Type B pancreatic cell (in vitro differentiated cells): ENCODE data around the gene CTBP2. TPM values are rescaled to one million over a fixed set of nuclear protein-coding genes. Genes with fewer than 3 reads are reported as not detected.
"Not testable (repeated sequence)": the region's sequence is repeated elsewhere in the genome, so short reads cannot be mapped to it uniquely, and the experiment has no call there.

Experiments
- DNase-seq: peaks from one replicate; pipeline ENCODE4 v3.0.0; 2021; ENCODE audit warnings: mixed read lengths; ENCODE audit not compliant: unreplicated experiment; ENCODE audit errors: extremely low spot score
- H3K27ac Mint-ChIP-seq: 2 replicates; pipeline ENCODE4 v1.8.0; 2021; ENCODE audit warnings: mild to moderate bottlenecking, mixed read lengths
- H3K27me3 Mint-ChIP-seq: 2 replicates; pipeline ENCODE4 v1.8.0; 2021; ENCODE audit warnings: mixed read lengths
- H3K36me3 Mint-ChIP-seq: 2 replicates; pipeline ENCODE4 v1.8.0; 2021; ENCODE audit warnings: mixed read lengths
- H3K4me1 Mint-ChIP-seq: one replicate; pipeline ENCODE4 v1.8.0; 2021; ENCODE audit warnings: mixed read lengths; ENCODE audit not compliant: unreplicated experiment
- H3K4me3 Mint-ChIP-seq: 2 replicates; pipeline ENCODE4 v1.8.0; 2021; ENCODE audit warnings: mild to moderate bottlenecking, mixed read lengths
- H3K9me3 Mint-ChIP-seq: 2 replicates; pipeline ENCODE4 v1.8.0; 2021; ENCODE audit warnings: mixed read lengths
- total RNA-seq: library from RNA; stranded (reverse); gene quantifications from 2 replicates; pipeline ENCODE4 v1.2.1, GENCODE V29; 2021; ENCODE audit warnings: low replicate concordance
- TF ChIP-seq, protein P1 (sequence below): fragments of 200-600 bp; sonication (generic); conservative IDR thresholded peaks from 2 replicates; pipeline ENCODE4 v1.5.0; 2021; ENCODE audit warnings: antibody characterized with exemption, mild to moderate bottlenecking

The CTBP2 gene
- total RNA-seq, 1 donor from 2014 or later: 113 TPM

DNA sequence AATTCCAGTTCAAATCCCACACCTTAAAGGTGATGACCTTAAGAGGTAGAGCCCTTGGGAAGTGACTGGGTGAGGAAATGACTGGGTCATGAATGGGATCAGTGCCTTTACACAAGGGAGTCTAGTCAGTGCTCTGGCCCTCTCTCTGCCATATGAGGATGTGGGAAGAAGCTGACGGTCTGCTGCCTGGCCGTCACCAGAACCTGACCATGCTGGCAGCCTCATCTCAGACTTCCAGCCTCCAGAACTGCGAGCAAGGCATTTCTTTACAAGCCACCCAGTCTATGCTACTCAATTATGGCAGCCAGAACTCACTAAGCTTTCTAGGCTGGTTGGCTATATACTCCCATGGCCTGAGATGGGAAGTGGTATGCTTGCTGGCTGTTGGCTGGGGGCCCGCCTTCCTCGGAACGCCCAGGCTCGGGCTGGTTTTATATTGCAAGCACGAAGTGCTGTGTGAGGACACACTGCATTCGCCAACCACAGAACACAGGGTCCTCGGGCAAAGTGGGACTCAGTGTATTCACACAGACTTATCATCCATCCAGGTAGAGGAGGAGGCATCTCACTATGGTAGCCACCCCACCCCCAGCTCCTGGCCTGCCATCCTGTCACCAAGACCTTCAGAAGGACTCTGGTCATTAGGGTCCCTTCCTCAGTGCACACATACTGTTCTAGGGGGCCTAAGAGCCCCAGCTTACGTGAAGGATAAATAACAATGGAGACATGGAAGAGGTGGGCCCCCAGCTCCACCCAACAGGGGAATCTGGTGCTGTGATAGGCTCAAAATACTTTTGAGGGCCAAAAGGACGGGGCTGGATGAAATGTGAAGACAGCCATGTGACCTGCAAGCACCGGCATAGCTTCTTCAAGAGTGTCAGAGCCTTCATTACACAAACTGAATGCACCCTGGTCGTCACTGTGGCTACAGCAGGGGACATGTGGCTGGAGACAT lies 169.4 kb downstream of the CTBP2 start:
- Mint-ChIP-seq H3K4me3 (no peak overlapping the region), H3K27me3 (no peaks in the 10 kb centered on the region), H3K36me3 (peaks cover 49% of the 10 kb centered on the region), H3K4me1 (no peaks in the 10 kb centered on the region), H3K9me3 (no peaks in the 10 kb centered on the region), H3K27ac (peak overlapping the region; percentile 55)
- TF ChIP-seq, protein P1, sequence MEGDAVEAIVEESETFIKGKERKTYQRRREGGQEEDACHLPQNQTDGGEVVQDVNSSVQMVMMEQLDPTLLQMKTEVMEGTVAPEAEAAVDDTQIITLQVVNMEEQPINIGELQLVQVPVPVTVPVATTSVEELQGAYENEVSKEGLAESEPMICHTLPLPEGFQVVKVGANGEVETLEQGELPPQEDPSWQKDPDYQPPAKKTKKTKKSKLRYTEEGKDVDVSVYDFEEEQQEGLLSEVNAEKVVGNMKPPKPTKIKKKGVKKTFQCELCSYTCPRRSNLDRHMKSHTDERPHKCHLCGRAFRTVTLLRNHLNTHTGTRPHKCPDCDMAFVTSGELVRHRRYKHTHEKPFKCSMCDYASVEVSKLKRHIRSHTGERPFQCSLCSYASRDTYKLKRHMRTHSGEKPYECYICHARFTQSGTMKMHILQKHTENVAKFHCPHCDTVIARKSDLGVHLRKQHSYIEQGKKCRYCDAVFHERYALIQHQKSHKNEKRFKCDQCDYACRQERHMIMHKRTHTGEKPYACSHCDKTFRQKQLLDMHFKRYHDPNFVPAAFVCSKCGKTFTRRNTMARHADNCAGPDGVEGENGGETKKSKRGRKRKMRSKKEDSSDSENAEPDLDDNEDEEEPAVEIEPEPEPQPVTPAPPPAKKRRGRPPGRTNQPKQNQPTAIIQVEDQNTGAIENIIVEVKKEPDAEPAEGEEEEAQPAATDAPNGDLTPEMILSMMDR: no peak
- peak; percentile 50 for DNase-seq

DNA sequence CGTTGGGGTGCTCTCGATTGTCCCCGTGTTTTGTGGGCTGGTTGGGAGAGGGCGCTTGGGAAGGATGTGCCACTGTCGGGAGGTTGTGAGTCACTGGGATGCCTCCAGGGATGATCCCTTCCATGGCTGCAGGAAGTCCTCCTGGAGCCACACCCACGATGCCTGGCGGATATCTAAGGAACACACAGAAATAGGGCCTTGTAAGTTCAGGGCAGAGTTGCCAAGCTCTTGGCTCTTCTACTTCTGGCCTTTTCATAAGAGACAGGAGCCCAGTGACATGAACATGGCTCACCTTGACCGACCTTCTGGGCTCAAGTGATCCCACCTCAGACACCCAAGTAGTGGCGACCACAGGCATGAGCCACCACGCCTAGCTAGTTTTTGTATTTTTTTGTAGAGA lies 170.8 kb downstream of the CTBP2 start:
- H3K27ac Mint-ChIP-seq: peak overlapping the region; percentile 41
- TF ChIP-seq, protein P1: no peak
- no peaks in the 10 kb centered on the region for H3K27me3 Mint-ChIP-seq
- no peak overlapping the region for H3K4me3 Mint-ChIP-seq
- peaks cover 52% of the 10 kb centered on the region for H3K36me3 Mint-ChIP-seq
- peak; percentile 40 for DNase-seq
- no peaks in the 10 kb centered on the region for H3K4me1 Mint-ChIP-seq
- H3K9me3 Mint-ChIP-seq: no peaks in the 10 kb centered on the region

DNA sequence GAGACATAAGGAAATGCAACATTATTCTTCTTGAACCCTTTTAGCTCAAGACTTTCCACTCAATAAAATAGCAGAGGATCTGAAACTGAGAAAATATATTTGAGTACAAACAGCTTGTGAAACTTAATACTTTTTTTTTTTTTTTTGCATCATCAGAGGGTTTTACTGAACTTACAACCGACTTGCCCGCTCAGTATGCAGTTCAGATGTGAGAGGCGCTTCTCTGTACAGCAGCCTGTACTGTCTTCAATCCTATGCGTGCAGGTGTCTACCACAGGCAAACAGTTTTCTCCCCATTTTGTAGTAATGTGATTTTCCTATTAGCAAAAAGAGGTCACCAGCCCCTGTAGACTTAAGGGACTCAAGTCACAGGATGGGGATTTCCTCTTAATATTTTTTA lies 171.6 kb downstream of the CTBP2 start:
- not testable (repeated sequence) for DNase-seq, H3K27ac Mint-ChIP-seq, H3K4me3 Mint-ChIP-seq, H3K4me1 Mint-ChIP-seq, H3K9me3 Mint-ChIP-seq, H3K27me3 Mint-ChIP-seq
- peaks cover 48% of the 10 kb centered on the region for H3K36me3 Mint-ChIP-seq

DNA sequence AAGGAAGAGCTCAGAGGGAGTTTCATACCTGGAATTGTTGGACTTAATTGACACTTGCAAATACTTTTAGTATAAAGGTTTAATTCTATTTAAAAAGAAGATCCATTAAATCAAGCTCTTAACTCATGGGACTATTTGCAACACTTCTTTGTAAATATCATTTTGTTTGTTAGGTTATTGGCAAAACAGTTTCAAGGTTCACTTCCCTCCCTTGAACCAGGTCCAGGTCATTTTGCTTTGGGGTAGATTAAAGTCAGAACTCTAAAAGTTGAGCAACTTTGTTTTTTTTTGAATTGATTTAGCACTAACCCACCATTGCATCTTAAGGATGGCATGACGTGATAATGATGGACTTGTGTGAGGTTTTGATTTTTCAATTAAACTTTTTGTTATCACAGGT lies 172.6 kb downstream of the CTBP2 start:
- TF ChIP-seq, protein P1: no peak
- peaks cover 10% of the 10 kb centered on the region for H3K4me1 Mint-ChIP-seq
- H3K36me3 Mint-ChIP-seq: peaks cover 50% of the 10 kb centered on the region
- DNase-seq: no peak
- H3K27ac Mint-ChIP-seq: no peak overlapping the region
- no peaks in the 10 kb centered on the region for H3K27me3 Mint-ChIP-seq
- no peaks in the 10 kb centered on the region for H3K9me3 Mint-ChIP-seq
- no peak overlapping the region for H3K4me3 Mint-ChIP-seq

DNA sequence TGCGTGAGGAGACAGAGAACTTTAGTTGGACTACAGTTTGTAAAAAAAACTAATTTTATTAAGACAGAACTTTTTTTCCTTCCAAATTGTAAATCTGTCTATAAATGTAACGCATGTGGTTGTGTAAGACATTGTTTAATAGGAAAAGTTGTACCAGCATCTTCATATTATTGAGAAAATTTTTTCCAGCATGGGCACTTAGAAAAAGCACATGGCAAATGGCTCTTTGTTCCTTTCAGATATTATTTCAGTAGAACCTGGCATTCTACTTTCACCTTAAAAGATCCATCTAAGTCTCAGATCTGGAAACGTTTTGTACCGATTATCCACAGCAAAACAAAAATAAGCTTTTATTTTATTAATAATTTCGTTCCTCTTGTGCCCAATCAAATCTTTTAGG lies 175.2 kb downstream of the CTBP2 start:
- TF ChIP-seq, protein P1: no peak
- Mint-ChIP-seq H3K4me3 (no peak overlapping the region), H3K9me3 (no peaks in the 10 kb centered on the region), H3K4me1 (peaks cover 10% of the 10 kb centered on the region), H3K27ac (no peak overlapping the region), H3K36me3 (peaks cover 43% of the 10 kb centered on the region), H3K27me3 (no peaks in the 10 kb centered on the region)
- no peak for DNase-seq

DNA sequence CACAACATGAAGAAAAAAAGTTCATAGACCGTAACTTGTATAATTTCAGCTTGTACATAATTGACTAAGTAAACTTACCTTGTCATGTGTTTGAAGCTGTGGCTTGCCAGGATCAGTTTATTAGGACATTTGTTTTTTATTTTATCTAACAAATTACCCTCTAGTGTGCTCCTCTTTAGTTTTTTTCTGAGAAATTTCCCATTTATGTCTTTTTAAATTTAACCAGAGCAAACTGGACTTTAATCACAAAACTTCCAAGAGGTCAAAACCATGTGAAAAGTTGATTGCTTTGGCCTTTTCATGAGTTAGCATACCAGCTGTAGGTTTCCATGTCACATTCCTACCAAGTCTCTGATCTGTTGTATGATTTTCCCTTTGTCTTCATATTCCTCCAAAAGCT lies 176.0 kb downstream of the CTBP2 start:
- H3K27me3 Mint-ChIP-seq: no peaks in the 10 kb centered on the region
- peaks cover 40% of the 10 kb centered on the region for H3K36me3 Mint-ChIP-seq
- DNase-seq: no peak
- H3K9me3 Mint-ChIP-seq: no peaks in the 10 kb centered on the region
- no peak overlapping the region for H3K4me3 Mint-ChIP-seq
- TF ChIP-seq, protein P1: no peak
- no peak overlapping the region for H3K27ac Mint-ChIP-seq
- H3K4me1 Mint-ChIP-seq: peaks cover 10% of the 10 kb centered on the region
